Measurements from ENCODE around the gene HBA1.

DNA sequence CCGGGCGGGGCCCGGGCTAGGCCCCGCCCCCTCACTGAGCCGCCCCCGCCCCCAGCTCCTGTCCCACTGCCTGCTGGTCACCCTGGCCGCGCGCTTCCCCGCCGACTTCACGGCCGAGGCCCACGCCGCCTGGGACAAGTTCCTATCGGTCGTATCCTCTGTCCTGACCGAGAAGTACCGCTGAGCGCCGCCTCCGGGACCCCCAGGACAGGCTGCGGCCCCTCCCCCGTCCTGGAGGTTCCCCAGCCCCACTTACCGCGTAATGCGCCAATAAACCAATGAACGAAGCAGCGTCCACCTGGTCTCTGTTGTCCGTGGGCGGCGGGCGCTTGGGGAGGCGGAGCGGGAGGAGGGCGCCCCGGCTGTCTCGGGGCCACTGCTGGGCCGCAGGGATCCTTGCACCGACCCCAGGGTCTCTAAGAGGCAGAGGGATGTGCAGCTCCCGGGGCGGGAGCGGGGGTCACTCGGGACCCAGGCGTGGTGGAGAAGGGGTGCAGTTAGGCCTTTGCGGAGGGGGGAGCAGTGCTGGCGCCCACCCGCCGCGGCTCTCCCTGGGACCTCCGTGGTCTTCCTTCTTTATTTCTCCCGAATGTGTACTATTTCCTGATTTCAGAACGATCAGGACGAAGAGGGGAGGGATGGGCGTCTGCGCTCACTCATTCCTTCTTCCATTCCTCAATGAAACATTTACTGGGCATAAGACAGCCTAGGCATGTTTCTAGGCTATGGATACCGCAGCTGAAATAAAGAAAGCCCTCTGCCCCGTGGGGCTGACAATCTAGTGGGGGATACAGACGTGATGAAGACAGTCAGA lies 22.1 kb upstream of the HBA1 start:
- no peak for TF ChIP-seq POLR2A (IDR thresholded peaks at IDR 0.05; ENCODE audit: low read depth, low read length)
- no peak for TF ChIP-seq CTCF (IDR thresholded peaks at IDR 0.05; ENCODE audit: extremely low read depth in 1 of 2, insufficient read depth in 1 of 2, low read depth in 1 of 2, low read length in 2 of 2)
- no peak for TF ChIP-seq POLR2AphosphoS5 (IDR thresholded peaks at IDR 0.05; ENCODE audit: insufficient read depth, low read depth, low read length)
- no peak for TF ChIP-seq MAX (IDR thresholded peaks at IDR 0.05; ENCODE audit: insufficient read depth, insufficient read length)

All from endothelial cell of umbilical vein (primary cell).